Neural cell (in vitro differentiated cells): Measurements from ENCODE around the gene ABCG5. TPM values are rescaled to one million over a fixed set of nuclear protein-coding genes. Genes with fewer than 3 reads are reported as not detected.
A peak's percentile ranks its signal among the peaks of the same experiment; 100 is the strongest.

Experiments used
- H2AFZ ChIP-seq: fragments of 200-600, 300-800 bp; sonication (generic), shearing (Covaris generic); 2 replicates; pipeline ENCODE4 v1.6.0; 2014; ENCODE audit warnings: low read depth, mild to moderate bottlenecking, antibody characterized with exemption, low read length, moderate library complexity
- H3F3A ChIP-seq: fragments of 200-600 bp; shearing (Covaris generic); 2 replicates; pipeline ENCODE4 v1.6.1; 2016; ENCODE audit warnings: mild to moderate bottlenecking, moderate library complexity, mixed read lengths, antibody characterized with exemption, low read length; ENCODE audit not compliant: insufficient read depth, poor library complexity, severe bottlenecking
- H3K27ac ChIP-seq: fragments of 200-600, 300-800 bp; sonication (generic), shearing (Covaris generic); 2 replicates; pipeline ENCODE4 v1.5.1; 2014; ENCODE audit warnings: mild to moderate bottlenecking, low read length, moderate library complexity
- H3K27me3 ChIP-seq: fragments of 300-800, 200-600 bp; sonication (generic), shearing (Covaris generic); 2 replicates; pipeline ENCODE4 v1.6.0; 2014; ENCODE audit warnings: mild to moderate bottlenecking, low read depth, low read length, moderate library complexity; ENCODE audit not compliant: insufficient read depth
- H3K36me3 ChIP-seq: fragments of 300-800, 200-600 bp; sonication (generic), shearing (Covaris generic); 2 replicates; pipeline ENCODE4 v1.5.1; 2014; ENCODE audit warnings: mild to moderate bottlenecking, antibody characterized with exemption, low read length, moderate library complexity; ENCODE audit not compliant: insufficient read depth
- H3K4me2 ChIP-seq: fragments of 300-800, 200-600 bp; sonication (generic), shearing (Covaris generic); 2 replicates; pipeline ENCODE4 v1.6.0; 2014; ENCODE audit warnings: mild to moderate bottlenecking, low read length
- H3K4me3 ChIP-seq: fragments of 300-800, 200-600 bp; sonication (generic), shearing (Covaris generic); 2 replicates; pipeline ENCODE4 v1.5.1; 2014; ENCODE audit warnings: mild to moderate bottlenecking, low read length, moderate library complexity
- H3K79me2 ChIP-seq: fragments of 200-600 bp; shearing (Covaris generic); replicated peaks from 2 replicates; pipeline ENCODE4 v1.6.0; 2014; ENCODE audit warnings: mild to moderate bottlenecking, low read length, moderate library complexity; ENCODE audit not compliant: insufficient read depth
- H3K9ac ChIP-seq: fragments of 300-800, 200-600 bp; sonication (generic), shearing (Covaris generic); 2 replicates; pipeline ENCODE4 v1.6.1; 2016; ENCODE audit warnings: mild to moderate bottlenecking, low read length, mixed read lengths
- H3K9me2 ChIP-seq: fragments of 200-600 bp; shearing (Covaris generic); 2 replicates; pipeline ENCODE4 v1.6.1; 2016; ENCODE audit warnings: mild to moderate bottlenecking, low read length, mixed read lengths; ENCODE audit not compliant: insufficient read depth
- H3K9me3 ChIP-seq: fragments of 200-600, 300-800 bp; sonication (generic), shearing (Covaris generic); 2 replicates; pipeline ENCODE4 v1.6.1; 2016; ENCODE audit warnings: mild to moderate bottlenecking, mixed run types, low read length, moderate library complexity, mixed read lengths
- H4K20me1 ChIP-seq: fragments of 200-600 bp; shearing (Covaris generic); 2 replicates; pipeline ENCODE4 v1.6.1; 2016; ENCODE audit warnings: mild to moderate bottlenecking, mixed run types; ENCODE audit not compliant: insufficient read depth
- EP300 ChIP-seq: fragments of 450-650 bp; conservative IDR thresholded peaks from 2 replicates; pipeline ENCODE4 v1.6.1; 2014; ENCODE audit warnings: antibody characterized with exemption, mild to moderate bottlenecking, moderate library complexity; ENCODE audit not compliant: poor library complexity, severe bottlenecking
- EZH2 ChIP-seq: fragments of 200-600, 300-800 bp; shearing (Covaris generic), sonication (generic); IDR thresholded peaks from 2 replicates; pipeline ENCODE4 v1.6.1; 2014; ENCODE audit warnings: antibody characterized with exemption, low read length, borderline replicate concordance, mild to moderate bottlenecking; ENCODE audit not compliant: insufficient read depth, poor library complexity, severe bottlenecking
- MXI1 ChIP-seq: fragments of 450-650 bp; conservative IDR thresholded peaks from 2 replicates; pipeline ENCODE4 v1.6.1; 2014; ENCODE audit warnings: antibody characterized with exemption, mild to moderate bottlenecking; ENCODE audit not compliant: poor library complexity, severe bottlenecking
- POLR2AphosphoS5 ChIP-seq: IDR thresholded peaks from 2 replicates; pipeline ENCODE4 v1.6.1; 2012
- RAD21 ChIP-seq: fragments of 450-650 bp; conservative IDR thresholded peaks from 2 replicates; pipeline ENCODE4 v1.6.1; 2014; ENCODE audit warnings: antibody characterized with exemption, mild to moderate bottlenecking, moderate library complexity
- SMC3 ChIP-seq: fragments of 450-650 bp; conservative IDR thresholded peaks from 2 replicates; pipeline ENCODE4 v1.6.1; 2014; ENCODE audit warnings: antibody characterized with exemption, mild to moderate bottlenecking, moderate library complexity; ENCODE audit not compliant: poor library complexity
- TAF1 ChIP-seq: IDR thresholded peaks from 2 replicates; pipeline ENCODE4 v1.6.1; 2012; ENCODE audit warnings: low read depth
- polyA plus RNA-seq: library from polyadenylated mRNA; depleted of rRNA; stranded (reverse); fragments of >200 nt; gene quantifications from 2 replicates; pipeline ENCODE4 v1.2.3, GENCODE V29; 2014
- TF ChIP-seq, protein P1 (sequence below): IDR thresholded peaks from 2 replicates; pipeline ENCODE4 v1.6.1; 2012; ENCODE audit warnings: borderline replicate concordance
- TF ChIP-seq, protein P2 (sequence below): fragments of 450-650 bp; IDR thresholded peaks from 2 replicates; pipeline ENCODE4 v1.5.1; 2014; ENCODE audit warnings: antibody characterized with exemption, mild to moderate bottlenecking, moderate library complexity; ENCODE audit not compliant: poor library complexity, severe bottlenecking

The ABCG5 gene
- polyA plus RNA-seq, 1 donor from 2014 or later = not detected

DNA sequence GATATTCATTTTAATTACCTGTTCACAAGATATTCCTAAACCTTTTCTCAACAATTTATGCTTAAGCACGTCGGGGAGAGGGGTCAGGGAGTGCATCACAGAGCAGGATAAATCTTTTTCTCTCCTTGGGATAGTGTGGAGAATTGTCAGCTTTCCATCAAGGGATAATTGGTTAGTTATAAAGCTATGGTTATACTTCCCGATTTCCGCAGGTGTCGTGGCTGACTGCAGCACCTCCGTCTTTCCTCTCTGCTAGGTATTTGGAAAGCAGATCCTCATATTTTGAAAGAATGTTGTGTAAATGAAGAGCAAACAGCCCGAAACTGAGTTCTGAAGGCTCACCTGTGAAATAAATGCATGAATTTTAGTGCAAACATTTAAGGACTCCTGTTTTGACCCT is 64.0 kb downstream of the ABCG5 start:
- H3K36me3 ChIP-seq = no peaks in the 10 kb centered on the region
- TF ChIP-seq EP300 (no peak), TAF1 (no peak), POLR2AphosphoS5 (no peak), RAD21 (no peak), SMC3 (no peak), EZH2 (no peak)
- TF ChIP-seq, protein P1, sequence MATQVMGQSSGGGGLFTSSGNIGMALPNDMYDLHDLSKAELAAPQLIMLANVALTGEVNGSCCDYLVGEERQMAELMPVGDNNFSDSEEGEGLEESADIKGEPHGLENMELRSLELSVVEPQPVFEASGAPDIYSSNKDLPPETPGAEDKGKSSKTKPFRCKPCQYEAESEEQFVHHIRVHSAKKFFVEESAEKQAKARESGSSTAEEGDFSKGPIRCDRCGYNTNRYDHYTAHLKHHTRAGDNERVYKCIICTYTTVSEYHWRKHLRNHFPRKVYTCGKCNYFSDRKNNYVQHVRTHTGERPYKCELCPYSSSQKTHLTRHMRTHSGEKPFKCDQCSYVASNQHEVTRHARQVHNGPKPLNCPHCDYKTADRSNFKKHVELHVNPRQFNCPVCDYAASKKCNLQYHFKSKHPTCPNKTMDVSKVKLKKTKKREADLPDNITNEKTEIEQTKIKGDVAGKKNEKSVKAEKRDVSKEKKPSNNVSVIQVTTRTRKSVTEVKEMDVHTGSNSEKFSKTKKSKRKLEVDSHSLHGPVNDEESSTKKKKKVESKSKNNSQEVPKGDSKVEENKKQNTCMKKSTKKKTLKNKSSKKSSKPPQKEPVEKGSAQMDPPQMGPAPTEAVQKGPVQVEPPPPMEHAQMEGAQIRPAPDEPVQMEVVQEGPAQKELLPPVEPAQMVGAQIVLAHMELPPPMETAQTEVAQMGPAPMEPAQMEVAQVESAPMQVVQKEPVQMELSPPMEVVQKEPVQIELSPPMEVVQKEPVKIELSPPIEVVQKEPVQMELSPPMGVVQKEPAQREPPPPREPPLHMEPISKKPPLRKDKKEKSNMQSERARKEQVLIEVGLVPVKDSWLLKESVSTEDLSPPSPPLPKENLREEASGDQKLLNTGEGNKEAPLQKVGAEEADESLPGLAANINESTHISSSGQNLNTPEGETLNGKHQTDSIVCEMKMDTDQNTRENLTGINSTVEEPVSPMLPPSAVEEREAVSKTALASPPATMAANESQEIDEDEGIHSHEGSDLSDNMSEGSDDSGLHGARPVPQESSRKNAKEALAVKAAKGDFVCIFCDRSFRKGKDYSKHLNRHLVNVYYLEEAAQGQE = no peak
- TF ChIP-seq, protein P2, sequence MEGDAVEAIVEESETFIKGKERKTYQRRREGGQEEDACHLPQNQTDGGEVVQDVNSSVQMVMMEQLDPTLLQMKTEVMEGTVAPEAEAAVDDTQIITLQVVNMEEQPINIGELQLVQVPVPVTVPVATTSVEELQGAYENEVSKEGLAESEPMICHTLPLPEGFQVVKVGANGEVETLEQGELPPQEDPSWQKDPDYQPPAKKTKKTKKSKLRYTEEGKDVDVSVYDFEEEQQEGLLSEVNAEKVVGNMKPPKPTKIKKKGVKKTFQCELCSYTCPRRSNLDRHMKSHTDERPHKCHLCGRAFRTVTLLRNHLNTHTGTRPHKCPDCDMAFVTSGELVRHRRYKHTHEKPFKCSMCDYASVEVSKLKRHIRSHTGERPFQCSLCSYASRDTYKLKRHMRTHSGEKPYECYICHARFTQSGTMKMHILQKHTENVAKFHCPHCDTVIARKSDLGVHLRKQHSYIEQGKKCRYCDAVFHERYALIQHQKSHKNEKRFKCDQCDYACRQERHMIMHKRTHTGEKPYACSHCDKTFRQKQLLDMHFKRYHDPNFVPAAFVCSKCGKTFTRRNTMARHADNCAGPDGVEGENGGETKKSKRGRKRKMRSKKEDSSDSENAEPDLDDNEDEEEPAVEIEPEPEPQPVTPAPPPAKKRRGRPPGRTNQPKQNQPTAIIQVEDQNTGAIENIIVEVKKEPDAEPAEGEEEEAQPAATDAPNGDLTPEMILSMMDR = no peak
- no peaks in the 10 kb centered on the region for H3K9me2 ChIP-seq
- no peaks in the 10 kb centered on the region for H3K27me3 ChIP-seq
- peak overlapping the region; percentile 71 for H3K4me2 ChIP-seq
- H3K9ac ChIP-seq = peak overlapping the region; percentile 69
- H3K79me2 ChIP-seq = peaks cover 5% of the 10 kb centered on the region
- H2AFZ ChIP-seq = peak overlapping the region; percentile 88
- H3K9me3 ChIP-seq = no peaks in the 10 kb centered on the region
- no peaks in the 10 kb centered on the region for H3F3A ChIP-seq
- peak overlapping the region; percentile 63 for H3K27ac ChIP-seq
- no peaks in the 10 kb centered on the region for H4K20me1 ChIP-seq
- H3K4me3 ChIP-seq = peak overlapping the region; percentile 72

DNA sequence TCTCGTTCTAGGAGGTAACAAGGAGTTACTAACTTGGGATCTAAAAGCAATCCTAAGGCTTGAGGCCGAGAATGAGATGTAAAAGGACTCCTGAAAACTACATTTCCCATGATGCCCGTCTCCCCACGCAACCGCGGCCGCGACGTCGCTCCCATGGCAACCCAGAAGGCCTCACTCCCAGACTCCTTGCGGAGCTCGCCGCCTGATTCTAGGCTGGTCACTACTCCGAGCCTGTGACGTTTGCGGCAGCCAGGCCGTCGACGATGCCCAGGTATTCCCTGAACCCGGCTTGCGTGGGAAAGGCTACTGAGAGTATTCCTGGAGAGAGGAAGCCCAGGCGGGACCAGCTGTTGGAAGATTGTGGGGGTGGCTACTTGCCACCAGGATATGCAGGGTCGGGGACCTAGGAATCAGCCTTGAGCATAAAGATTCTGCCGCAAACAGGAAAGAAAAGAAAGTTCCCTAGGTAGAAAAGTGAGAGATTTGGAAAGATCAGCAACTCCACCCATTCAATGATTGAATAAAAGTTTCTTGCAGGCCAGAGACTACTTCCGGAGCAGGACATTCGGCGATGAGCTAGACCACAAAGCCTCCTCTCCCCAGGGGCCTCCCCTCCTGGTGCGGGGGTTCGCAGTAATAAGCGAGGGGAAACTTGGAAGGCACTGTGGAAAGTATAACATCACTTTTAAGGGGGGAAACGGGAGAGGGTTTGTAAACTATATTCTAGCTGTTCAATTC is 64.6 kb downstream of the ABCG5 start, which contains the start of gene DYNC2LI1:
Gene DYNC2LI1, plus strand, starts transcription at position 164 of the 738 bp plus-strand sequence. Its CDS starts 100 bp downstream, at position 264.
- Histone ChIP-seq H3K36me3 (no peaks in the 10 kb centered on the region), H2AFZ (peak within 1 kb of the TSS; percentile 88), H3K9ac (peak within 1 kb of the TSS; percentile 69), H3K4me3 (peak within 1 kb of the TSS; percentile 72), H3K4me2 (peak within 1 kb of the TSS; percentile 71), H4K20me1 (no peaks in the 10 kb centered on the region), H3K9me2 (no peaks in the 10 kb centered on the region), H3K79me2 (peaks cover 5% of the 10 kb centered on the region), H3K9me3 (no peaks in the 10 kb centered on the region), H3K27me3 (no peaks in the 10 kb centered on the region), H3K27ac (peak within 1 kb of the TSS; percentile 63), H3F3A (no peaks in the 10 kb centered on the region)
- TF ChIP-seq TAF1 (no peak), POLR2AphosphoS5 (peak; percentile 51), EZH2 (no peak), MXI1 (peak; percentile 78), RAD21 (peak; percentile 46), EP300 (peak; percentile 65), SMC3 (peak; percentile 61)
- TF ChIP-seq, protein P2 = peak; percentile 33
- TF ChIP-seq, protein P1 = peak; percentile 74
